H1 (cell line): ENCODE data around the gene GRIFIN.

Experiments
- CEBPB ChIP-seq: IDR thresholded peaks from 2 replicates; pipeline ENCODE4 v1.6.1; 2012; ENCODE audit warnings: low read depth, low read length
- CTCF ChIP-seq, 3 experiments: IDR thresholded peaks; 1 replicate in 2 of 3; 2 replicates in 1 of 3; pipeline versions ENCODE4 v1.5.1 to v1.6.1; 2011; ENCODE audit warnings: low read length in 3 of 3, mild to moderate bottlenecking in 3 of 3, inconsistent platforms in 2 of 3, low read depth in 1 of 3, moderate library complexity in 1 of 3; ENCODE audit not compliant: insufficient read depth in 1 of 3; ENCODE audit errors: control extremely low read depth in 1 of 3
- EZH2 ChIP-seq: fragments of 200-600 bp; sonication (generic); IDR thresholded peaks from 2 replicates; pipeline ENCODE4 v1.7.1; 2012; ENCODE audit warnings: low read depth, mild to moderate bottlenecking, moderate library complexity, low read length, inconsistent platforms; ENCODE audit not compliant: severe bottlenecking
- KDM1A ChIP-seq: fragments of 200-600, 300-600 bp; sonication (generic); IDR thresholded peaks from 2 replicates; pipeline ENCODE4 v1.7.1; 2016; ENCODE audit warnings: mild to moderate bottlenecking, low read length, borderline replicate concordance
- MAX ChIP-seq: IDR thresholded peaks from 2 replicates; pipeline ENCODE4 v1.6.1; 2012; ENCODE audit warnings: inconsistent platforms
- POLR2A ChIP-seq, 2 experiments: IDR thresholded peaks; 1 replicate in 1 of 2; 2 replicates in 1 of 2; pipeline ENCODE4 v1.6.1; 2011; ENCODE audit warnings: low read depth in 2 of 2, low read length in 2 of 2, mild to moderate bottlenecking in 2 of 2; ENCODE audit errors: control extremely low read depth in 1 of 2
- RAD21 ChIP-seq, 2 experiments: IDR thresholded peaks in 1 of 2; conservative IDR thresholded peaks in 1 of 2; 2 replicates each; pipeline ENCODE4 v1.6.1; 2011; ENCODE audit warnings: low read depth in 2 of 2, low read length in 2 of 2, improper control_type of control experiment in 1 of 2, inconsistent platforms in 1 of 2, mild to moderate bottlenecking in 1 of 2, moderate library complexity in 1 of 2
- SP2 ChIP-seq: IDR thresholded peaks from 2 replicates; pipeline ENCODE4 v1.6.1; 2012; ENCODE audit warnings: mild to moderate bottlenecking, low read length, inconsistent platforms
- TAF1 ChIP-seq: IDR thresholded peaks from 2 replicates; pipeline ENCODE4 v1.6.1; 2011; ENCODE audit warnings: mild to moderate bottlenecking, low read depth, low read length
- TCF12 ChIP-seq: IDR thresholded peaks from 2 replicates; pipeline ENCODE4 v1.6.1; 2011; ENCODE audit warnings: low read depth, mild to moderate bottlenecking, low read length

GRCh38 chr7:2451171-2452073 is 24.8 kb downstream of the GRIFIN start:
- TF ChIP-seq SP2 (no peak), RAD21 (IDR thresholded peaks at IDR 0.05 in 1 of 2, conservative IDR thresholded peaks at IDR 0.05 in 1 of 2; ENCODE audit: low read depth in 2 of 2, low read length in 2 of 2) (peak; percentile 93 to 97), EZH2 (peak; percentile 21), POLR2A (IDR thresholded peaks at IDR 0.05; ENCODE audit: control extremely low read depth in 1 of 2, low read depth in 2 of 2, low read length in 2 of 2) (no peak; a peak in 1 of 3 replicates), TCF12 (no peak), TAF1 (no peak), MAX (peak; percentile 54), CTCF (IDR thresholded peaks at IDR 0.05; ENCODE audit: control extremely low read depth in 1 of 3, insufficient read depth in 1 of 3, low read depth in 1 of 3, low read length in 3 of 3) (peak; percentile 93 to 96 (median 96)), CEBPB (no peak), KDM1A (no peak)
